Epithelial cell of esophagus (primary cell): Measurements from ENCODE around the gene CACNA1H.

Experiments used
- DNase-seq: peaks from one replicate; pipeline ENCODE4 v3.0.0; 2010; ENCODE audit warnings: low read depth
- H3K4me3 ChIP-seq: 2 replicates; pipeline ENCODE4 v1.5.1; 2011; ENCODE audit warnings: mild to moderate bottlenecking, low read length, control low read depth
- CTCF ChIP-seq: IDR thresholded peaks from 2 replicates; pipeline ENCODE4 v1.5.1; 2011; ENCODE audit warnings: low read depth, mild to moderate bottlenecking, low read length, control low read depth, inconsistent platforms; ENCODE audit not compliant: insufficient read depth; ENCODE audit errors: missing control alignments

Gene CACNA1H

DNA sequence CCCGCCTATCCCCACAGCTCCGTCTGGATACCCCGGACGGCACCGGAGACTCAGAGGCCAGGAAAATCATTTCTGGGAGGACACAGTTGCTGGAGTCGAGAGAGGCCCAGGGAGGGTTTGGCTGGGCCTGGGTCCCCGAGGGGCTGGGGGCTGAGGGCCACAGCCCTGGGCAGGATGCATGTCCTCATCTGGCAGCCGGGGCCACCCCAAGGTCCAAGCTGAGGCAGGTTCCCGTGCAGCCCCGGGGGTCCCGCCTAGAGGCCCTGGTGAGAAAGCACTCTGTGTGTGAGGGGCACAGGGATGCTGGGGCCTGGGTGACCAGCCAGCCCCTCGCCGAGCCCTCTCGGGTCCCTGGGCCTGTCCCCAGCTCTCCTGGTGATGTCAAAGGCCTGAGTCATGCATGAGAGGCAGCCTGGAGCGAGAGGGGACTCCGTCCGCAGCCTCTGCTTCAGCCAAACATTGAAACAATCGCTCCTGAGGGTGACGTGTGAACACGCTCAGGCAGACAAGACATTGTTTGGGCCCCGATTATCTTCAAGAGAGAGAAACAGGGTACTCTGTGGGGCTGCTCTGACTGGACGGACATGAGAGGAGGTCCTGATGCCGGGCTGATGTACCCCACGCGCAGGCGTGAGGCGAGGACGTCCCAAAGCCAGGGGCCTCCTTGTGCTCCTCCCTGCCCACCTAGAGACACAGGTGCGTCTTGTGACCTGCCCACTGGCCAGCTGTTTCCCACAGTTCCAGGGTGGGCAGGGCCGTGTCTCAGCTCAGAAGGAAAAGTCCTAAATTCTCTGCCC, 31.1 kb upstream of the CACNA1H start:
- TF ChIP-seq CTCF, result no peak
- DNase-seq, result no peak
- H3K4me3 ChIP-seq, result no peak overlapping the region

GRCh38 chr16:1122398-1122765, 30.5 kb upstream of the CACNA1H start:
- no peak overlapping the region for H3K4me3 ChIP-seq
- no peak for TF ChIP-seq CTCF
- DNase-seq, result no peak

DNA sequence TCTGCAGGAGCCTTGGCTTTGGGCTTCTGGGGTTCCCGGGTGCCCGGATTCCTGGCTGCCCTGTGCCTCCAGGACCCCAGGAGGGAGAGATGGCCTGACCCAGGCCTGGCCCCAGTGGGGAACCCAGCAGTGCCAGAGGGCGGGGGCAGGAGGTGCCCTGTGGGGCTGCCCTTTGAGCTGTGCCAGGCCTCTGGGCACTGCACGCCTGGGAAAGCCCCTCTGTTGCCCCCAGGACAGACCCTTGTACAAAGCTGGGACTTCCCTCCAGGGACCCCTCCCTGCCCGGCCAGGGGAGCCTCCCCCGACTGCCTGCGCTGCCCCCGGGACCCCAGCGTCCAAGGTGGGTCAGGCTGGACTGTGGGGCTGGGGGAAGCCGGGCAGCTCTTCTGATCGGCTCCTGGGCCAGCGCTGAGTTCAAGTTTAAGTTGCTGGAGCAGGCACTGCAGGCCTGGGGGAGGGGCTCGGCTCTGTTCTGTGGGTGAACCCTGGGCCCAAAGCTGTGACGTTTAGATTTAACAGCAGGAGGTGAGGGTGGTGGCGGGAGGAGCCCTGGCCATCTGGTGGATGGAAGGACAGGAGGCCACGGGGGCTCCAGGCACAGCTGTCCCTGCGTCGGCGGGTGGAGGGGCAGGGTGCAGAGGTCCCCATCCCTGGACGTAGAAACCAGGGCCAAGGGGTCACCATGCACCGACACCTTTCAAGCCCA, 29.2 kb upstream of the CACNA1H start:
- H3K4me3 ChIP-seq, result no peak overlapping the region
- TF ChIP-seq CTCF, result no peak
- no peak for DNase-seq

DNA sequence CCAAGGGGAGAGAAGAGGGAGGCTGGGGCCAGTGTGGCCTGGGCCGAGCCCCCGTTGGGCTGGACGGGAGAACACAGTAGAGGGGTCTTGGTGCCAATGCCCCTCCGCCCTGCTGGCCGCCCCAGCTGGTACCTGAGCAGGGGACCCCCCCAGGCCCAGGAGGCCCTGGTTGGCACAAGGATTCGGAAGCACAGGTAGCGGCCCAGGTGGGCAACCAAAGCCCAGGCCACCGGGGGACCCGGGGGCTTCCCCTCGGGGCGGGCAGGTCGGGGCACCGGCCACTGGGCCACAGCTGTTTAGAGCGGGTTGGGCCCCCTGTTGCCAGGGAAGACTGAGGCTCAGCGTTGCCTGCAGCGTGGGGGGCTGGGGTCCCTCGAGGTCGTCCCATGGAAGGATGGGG, 28.6 kb upstream of the CACNA1H start:
- no peak overlapping the region for H3K4me3 ChIP-seq
- no peak for TF ChIP-seq CTCF
- DNase-seq, result no peak

- TF ChIP-seq CTCF, result no peak
- DNase-seq, result no peak
- H3K4me3 ChIP-seq, result no peak overlapping the region
Measured at GRCh38 chr16:1124795-1125194, 28.1 kb upstream of the CACNA1H start.

GRCh38 chr16:1125471-1125870, 27.4 kb upstream of the CACNA1H start:
- H3K4me3 ChIP-seq, result no peak overlapping the region
- no peak for DNase-seq
- TF ChIP-seq CTCF, result no peak
